Heart left ventricle (tissue), 16 donors: ENCODE results near the gene SOCS3. TPM values are rescaled to one million over a fixed set of nuclear protein-coding genes. Genes with fewer than 3 reads are reported as not detected.

Experiments
- ATAC-seq, 4 donors: fragments of 200-7000 bp; cut with Tn5 transposase; one replicate each; pipeline ENCODE4 v1.9.1; 2020 to 2022; ENCODE audit warnings: moderate library complexity in 4 of 4, mild to moderate bottlenecking in 3 of 4, moderate number of reproducible peaks in 1 of 4
- DNase-seq, 5 donors: peaks; one replicate each; pipeline ENCODE4 v3.0.0-alpha.2; 2020
- H3K27ac ChIP-seq, 12 donors: fragments of 200-600 bp; sonication (generic) in 4 of 12; one replicate each; pipeline versions ENCODE4 v1.5.0 to v1.8.0; 2016 to 2022; ENCODE audit warnings: mild to moderate bottlenecking in 2 of 12
- H3K27me3 ChIP-seq, 9 donors: fragments of 200-600 bp; sonication (generic) in 2 of 9; one replicate each; pipeline versions ENCODE4 v1.5.1 to v1.8.0; 2016 to 2022; ENCODE audit warnings: mild to moderate bottlenecking in 3 of 9
- H3K36me3 ChIP-seq, 9 donors: fragments of 200-600 bp; sonication (generic) in 2 of 9; one replicate each; pipeline versions ENCODE4 v1.5.0 to v1.8.0; 2018 to 2022; ENCODE audit warnings: mild to moderate bottlenecking in 2 of 9
- H3K4me1 ChIP-seq, 12 donors: fragments of 200-600 bp; sonication (generic) in 4 of 12; one replicate each; pipeline versions ENCODE4 v1.5.0 to v1.8.0; 2016 to 2022; ENCODE audit warnings: mild to moderate bottlenecking in 3 of 12
- H3K4me3 ChIP-seq, 12 donors: fragments of 200-600 bp; sonication (generic) in 4 of 12; one replicate each; pipeline versions ENCODE4 v1.5.0 to v1.8.0; 2017 to 2022; ENCODE audit warnings: mild to moderate bottlenecking in 9 of 12, moderate library complexity in 4 of 12
- H3K9me3 ChIP-seq, 12 donors: fragments of 200-600 bp; sonication (generic) in 4 of 12; one replicate each; pipeline versions ENCODE4 v1.5.0 to v1.8.0; 2016 to 2022; ENCODE audit warnings: mild to moderate bottlenecking in 1 of 12
- CTCF ChIP-seq, 12 donors: fragments of 200-600 bp; sonication (generic) in 4 of 12; IDR thresholded peaks; one replicate each; pipeline versions ENCODE4 v1.5.0 to v1.8.0; 2018 to 2022; ENCODE audit warnings: antibody characterized with exemption in 12 of 12, mild to moderate bottlenecking in 5 of 12
- POLR2A ChIP-seq, 2 donors: fragments of 450-650 bp; IDR thresholded peaks; one replicate each; pipeline ENCODE4 v1.6.1; 2017; ENCODE audit warnings: antibody characterized with exemption in 2 of 2, mild to moderate bottlenecking in 2 of 2, moderate library complexity in 2 of 2
- WGBS, 4 donors: extraction: QIAGEN DNeasy Blood & Tissue Kit in 2 of 4; methylation state at CpG; one replicate each; pipeline versions ENCODE4 v1.1.5 to v1.1.7; 2013 to 2018; 5-methylcytosine and 5-hydroxymethylcytosine counted together
- intact Hi-C, 10 donors: fragments of 100-400 bp; cut with DNase I; formaldehyde crosslinking; loops; one replicate each; pipeline versions ENCODE4 v1.11.1 to v1.14.2; 2022
- polyA plus RNA-seq, 2 donors: library from polyadenylated mRNA; stranded (reverse); fragments of 200-250 nt; gene quantifications; one replicate each; pipeline ENCODE4 v1.2.3, GENCODE V29; 2013
- total RNA-seq, 9 donors: library from RNA; depleted of rRNA in 2 of 9; stranded (reverse); fragments of >200 nt in 2 of 9; fragmentation: NEBNext Ultra II Directional in 3 of 9; extraction: Animal tissue kit (Norgen Biotek cat#: 25700) in 3 of 9; gene quantifications; one replicate each; pipeline versions ENCODE4 v1.1.0 to v1.2.4, GENCODE V29; 2016 to 2023
- donor health status: ischemic (EF 13 %, LVEDD 7.1; RV severe dilation, severe dysfunction).
- donor health status: healthy with polysubstance abuse.
- donor health status: DM: no; HTN: yes; CAD: no.
- donor health status: DM: no; HTN: no; CAD: no.
- donor health status: ischemic (EF 25% LVEDD 6.9; RV normal size, moderate dysfunction).
- donor health status: ischemic (EF 25% LVEDD 5.7; RV mildly dilated, moderate dysfunction).
- donor health status: healthy.
- donor health status: DM: yes; HTN: yes; CAD: no.
- donor health status: ischemic (EF 35%, LVEDD 5.7; RV mildly dilated, moderate dysfunction).
- donor health status: nonischemic (EF 11% LVEDD 7.7; RV severe dilation, severe dysfunction).
- donor health status: DM: yes; HTN: yes; CAD: no.
- donor health status: PGD.
- donor health status: ischemic (EF 29% LVEDD 5.4; RV normal size, mild dysfunction).
- donor health status: nonischemic (EF 23%, LVEDD 6.1; RV moderate dilation, normal function).

SOCS3 gene
- total and polyA plus RNA-seq, 11 donors, result 4.6 to 134 (median 15.9) TPM

DNA sequence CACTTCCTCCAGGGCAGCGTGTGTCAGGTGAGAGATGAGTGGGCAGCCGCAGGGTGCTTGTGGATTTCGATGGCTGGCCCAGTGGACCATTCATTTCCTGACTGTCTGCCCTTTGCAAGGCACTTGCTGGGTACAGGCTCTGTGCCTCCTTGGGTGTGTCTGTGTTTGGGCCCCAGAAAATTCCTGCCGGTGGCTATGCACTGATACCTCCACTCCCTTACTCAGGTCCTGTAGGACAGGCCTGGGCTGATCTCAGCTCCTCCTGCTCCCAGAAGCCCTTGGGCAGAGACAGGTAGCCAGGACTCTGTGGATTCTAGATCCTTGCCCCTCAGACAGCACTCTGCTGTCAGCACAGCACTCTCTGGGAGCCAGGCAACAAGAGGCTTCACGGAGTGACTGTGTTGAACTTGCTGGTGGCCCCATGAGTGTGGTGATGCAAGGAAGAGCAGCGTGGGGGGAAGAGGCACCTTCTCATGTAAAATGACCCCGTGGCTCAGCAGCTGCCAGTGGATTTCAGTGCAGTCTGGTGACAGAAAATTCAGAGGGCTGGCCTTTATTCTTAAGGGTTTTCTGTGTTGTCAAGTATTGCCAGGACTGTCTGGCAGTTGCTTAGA, 47.6 kb upstream of the SOCS3 start:
- intact Hi-C loops, result no loop called here
- no peak overlapping the region for H3K27ac ChIP-seq
- DNase-seq, result no peak

GRCh38 chr17:78406920-78407319, 47.0 kb upstream of the SOCS3 start:
- Histone ChIP-seq H3K4me1 (peaks cover 0 to 42% (median 30%) of the 10 kb centered on the region in 12 donors), H3K4me3 (no peak overlapping the region), H3K36me3 (peaks cover 0 to 69% (median 46%) of the 10 kb centered on the region in 9 donors), H3K27me3 (no peaks in the 10 kb centered on the region), H3K9me3 (no peaks in the 10 kb centered on the region), H3K27ac (no peak overlapping the region)
- ATAC-seq (no peak), DNase-seq (no peak)
- TF ChIP-seq POLR2A (IDR thresholded peaks at IDR 0.05), result no peak
- TF ChIP-seq CTCF (IDR thresholded peaks at IDR 0.05), result no peak
- intact Hi-C loops, result no loop called here
- WGBS, 4 donors, result 87 to 94% (median 91%) methylated on average over 5 to 8 of the region's 8 CpGs

More for the DNA sequence above, 47.6 kb upstream of the SOCS3 start:
- WGBS, 4 donors, result 88 to 95% (median 90%) methylated on average over 6 to 7 of the region's 7 CpGs
- ATAC-seq, result no peak
- Histone ChIP-seq H3K27me3 (no peaks in the 10 kb centered on the region), H3K36me3 (peaks cover 0 to 63% (median 42%) of the 10 kb centered on the region in 9 donors), H3K4me3 (no peak overlapping the region), H3K4me1 (peaks cover 0 to 46% (median 33%) of the 10 kb centered on the region in 12 donors), H3K9me3 (no peaks in the 10 kb centered on the region)
- TF ChIP-seq POLR2A (IDR thresholded peaks at IDR 0.05), result no peak
- TF ChIP-seq CTCF (IDR thresholded peaks at IDR 0.05), result no peak

GRCh38 chr17:78406396-78406795, 46.5 kb upstream of the SOCS3 start:
- H3K36me3 ChIP-seq, result peaks cover 0 to 74% (median 51%) of the 10 kb centered on the region in 9 donors
- TF ChIP-seq POLR2A (IDR thresholded peaks at IDR 0.05) (no peak), CTCF (IDR thresholded peaks at IDR 0.05) (no peak)
- DNase-seq (no peak), ATAC-seq (no peak)
- peaks cover 0 to 41% (median 26%) of the 10 kb centered on the region in 12 donors for H3K4me1 ChIP-seq
- H3K9me3 ChIP-seq, result no peaks in the 10 kb centered on the region
- 93 to 100% (median 95%) methylated on average over 6 of the region's 6 CpGs for WGBS, 4 donors
- no peak overlapping the region for H3K27ac ChIP-seq
- H3K27me3 ChIP-seq, result no peaks in the 10 kb centered on the region
- intact Hi-C loops, result no loop called here
- no peak overlapping the region for H3K4me3 ChIP-seq

DNA sequence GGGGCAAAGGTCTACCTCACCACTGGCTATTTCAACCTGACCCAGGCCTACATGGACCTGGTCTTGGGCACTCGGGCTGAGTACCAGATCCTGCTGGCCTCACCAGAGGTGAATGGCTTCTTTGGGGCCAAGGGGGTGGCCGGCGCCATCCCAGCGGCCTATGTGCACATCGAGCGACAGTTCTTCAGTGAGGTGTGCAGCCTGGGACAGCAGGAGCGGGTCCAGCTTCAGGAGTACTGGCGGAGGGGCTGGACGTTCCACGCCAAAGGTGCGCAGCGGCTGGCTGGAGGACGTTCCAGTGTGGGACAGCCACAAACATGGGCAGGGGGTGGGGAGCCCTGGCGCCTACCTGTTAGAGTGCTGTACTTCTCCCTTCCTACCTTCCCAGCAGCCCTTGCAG, 43.9 kb upstream of the SOCS3 start:
- H3K36me3 ChIP-seq, result peaks cover 0 to 91% (median 77%) of the 10 kb centered on the region in 9 donors
- no peaks in the 10 kb centered on the region for H3K9me3 ChIP-seq
- WGBS, 4 donors, result 93 to 96% (median 95%) methylated on average over 14 of the region's 14 CpGs
- H3K27me3 ChIP-seq, result no peaks in the 10 kb centered on the region
- DNase-seq (no peak), ATAC-seq (no peak)
- intact Hi-C loops, result no loop called here
- peaks cover 0 to 26% (median 11%) of the 10 kb centered on the region in 12 donors for H3K4me1 ChIP-seq
- no peak for TF ChIP-seq CTCF (IDR thresholded peaks at IDR 0.05)
- TF ChIP-seq POLR2A (IDR thresholded peaks at IDR 0.05), result no peak
- H3K4me3 ChIP-seq, result no peak overlapping the region
- no peak overlapping the region for H3K27ac ChIP-seq
